Endothelial cell of umbilical vein (primary cell): ENCODE measurements around the gene DHX30. TPM values are rescaled to one million over a fixed set of nuclear protein-coding genes. Genes with fewer than 3 reads are reported as not detected.

Experiments
- BruUV-seq: library from RNA; stranded (reverse); fragments of 400-500 nt; replicated peaks from 2 replicates; lab custom pipeline; 2021; lab: Mats Ljungman, UMichigan
- CTCF ChIA-PET: fragments of 300-600, 350-600 bp; sonication (Branson Sonifier 250); formaldehyde crosslinking; loops from one replicate; lab custom pipeline; 2021; ENCODE audit warnings: antibody characterized with exemption, inconsistent platforms; lab: Charles Lee
- POLR2A ChIA-PET: fragments of 300-600, 350-600 bp; sonication (Branson Sonifier 250); formaldehyde crosslinking; loops from one replicate; lab custom pipeline; 2021; ENCODE audit warnings: antibody characterized with exemption, inconsistent platforms; lab: Charles Lee
- DNase-seq: peaks from one replicate; pipeline ENCODE4 v3.0.0-alpha.2; 2011; ENCODE audit warnings: low read depth, low spot score
- FAIRE-seq: peaks from 2 replicates; lab custom pipeline; 2011; peaks lifted over from hg19 to GRCh38; lab: Jason Lieb, UNC
- H2AFZ ChIP-seq: 2 replicates; pipeline ENCODE4 v1.6.0; 2012; ENCODE audit warnings: low read depth, low read length, control low read depth, inconsistent platforms
- H3K27ac ChIP-seq: 2 replicates; pipeline ENCODE4 v1.5.1; 2011; ENCODE audit warnings: low read depth, mild to moderate bottlenecking, control low read depth, low read length, moderate library complexity; ENCODE audit not compliant: insufficient read depth
- H3K27me3 ChIP-seq, 2 experiments: 2 replicates each; pipeline versions ENCODE4 v1.6.0 to v1.6.1; 2011; ENCODE audit warnings: low read length in 2 of 2, mixed read lengths in 1 of 2; ENCODE audit not compliant: control insufficient read depth in 2 of 2, insufficient read depth in 2 of 2
- H3K36me3 ChIP-seq, 2 experiments: 2 replicates in 1 of 2; 3 replicates in 1 of 2; pipeline ENCODE4 v1.5.1; 2011; ENCODE audit warnings: low read length in 2 of 2, mild to moderate bottlenecking in 1 of 2, moderate library complexity in 1 of 2; ENCODE audit not compliant: control insufficient read depth in 2 of 2, insufficient read depth in 2 of 2; ENCODE audit errors: extremely low read depth in 1 of 2
- H3K4me1 ChIP-seq: 3 replicates; pipeline ENCODE4 v1.5.1; 2011; ENCODE audit warnings: mild to moderate bottlenecking, low read length; ENCODE audit not compliant: control insufficient read depth, insufficient read depth; ENCODE audit errors: extremely low read depth
- H3K4me2 ChIP-seq: 2 replicates; pipeline ENCODE4 v1.6.1; 2011; ENCODE audit warnings: low read length, control low read depth, mixed read lengths; ENCODE audit not compliant: insufficient read depth
- H3K4me3 ChIP-seq, 3 experiments: fragments of 200-600 bp in 1 of 3; sonication (generic), shearing (Covaris generic) in 1 of 3; replicated peaks in 1 of 3; 2 replicates each; pipeline ENCODE4 v1.5.1; 2011 to 2016; ENCODE audit warnings: control low read depth in 3 of 3, low read length in 3 of 3, mild to moderate bottlenecking in 2 of 3, inconsistent platforms in 1 of 3, low read depth in 1 of 3, moderate library complexity in 1 of 3; ENCODE audit not compliant: insufficient read depth in 1 of 3
- H3K79me2 ChIP-seq: 2 replicates; pipeline ENCODE4 v1.6.0; 2012; ENCODE audit warnings: low read length, inconsistent platforms; ENCODE audit not compliant: control insufficient read depth, insufficient read depth
- H3K9ac ChIP-seq: replicated peaks from 2 replicates; pipeline ENCODE3; 2011; ENCODE audit warnings: low read length, control low read depth; ENCODE audit not compliant: insufficient read depth; ENCODE audit errors: extremely low read depth
- H3K9me1 ChIP-seq: replicated peaks from 3 replicates; pipeline ENCODE4 v1.6.0; 2011; ENCODE audit warnings: mild to moderate bottlenecking, low read length; ENCODE audit not compliant: control insufficient read depth, insufficient read depth; ENCODE audit errors: extremely low read depth
- H3K9me3 ChIP-seq: replicated peaks from 2 replicates; pipeline ENCODE4 v1.5.1; 2012; ENCODE audit warnings: low read length, inconsistent platforms; ENCODE audit not compliant: control insufficient read depth, insufficient read depth
- H4K20me1 ChIP-seq: replicated peaks from 2 replicates; pipeline ENCODE3; 2011; ENCODE audit warnings: mild to moderate bottlenecking, low read length; ENCODE audit not compliant: control insufficient read depth, insufficient read depth; ENCODE audit errors: extremely low read depth
- CTCF ChIP-seq, 2 donors: IDR thresholded peaks; 1 replicate in 1 of 2; 2 replicates in 1 of 2; pipeline ENCODE4 v1.5.1; 2011; ENCODE audit warnings: low read length in 2 of 2, mild to moderate bottlenecking in 2 of 2, moderate library complexity in 2 of 2, control low read depth in 1 of 2, inconsistent platforms in 1 of 2, low read depth in 1 of 2; ENCODE audit not compliant: insufficient read depth in 1 of 2; ENCODE audit errors: extremely low read depth in 1 of 2
- EZH2 ChIP-seq: IDR thresholded peaks from 2 replicates; pipeline ENCODE4 v1.6.1; 2012; ENCODE audit warnings: borderline replicate concordance, low read depth, mild to moderate bottlenecking, moderate library complexity, low read length, inconsistent platforms; ENCODE audit not compliant: severe bottlenecking
- FOS ChIP-seq: IDR thresholded peaks from 2 replicates; pipeline ENCODE4 v1.6.1; 2011; ENCODE audit warnings: mild to moderate bottlenecking, low read length, moderate library complexity, borderline replicate concordance; ENCODE audit not compliant: insufficient read depth
- GATA2 ChIP-seq: IDR thresholded peaks from 2 replicates; pipeline ENCODE4 v1.7.0; 2011; ENCODE audit warnings: low read depth, mild to moderate bottlenecking, moderate library complexity, mixed read lengths, low read length; ENCODE audit not compliant: insufficient read length, insufficient read depth
- JUN ChIP-seq: IDR thresholded peaks from 2 replicates; pipeline ENCODE4 v1.6.1; 2011; ENCODE audit warnings: borderline replicate concordance, low read depth; ENCODE audit not compliant: insufficient read length, insufficient read depth
- MAX ChIP-seq: IDR thresholded peaks from 2 replicates; pipeline ENCODE4 v1.6.1; 2011; ENCODE audit not compliant: insufficient read depth, insufficient read length
- MYC ChIP-seq: IDR thresholded peaks from one replicate; pipeline ENCODE4 v1.6.1; 2011; ENCODE audit warnings: mild to moderate bottlenecking, low read depth, low read length
- POLR2A ChIP-seq: IDR thresholded peaks from 2 replicates; pipeline ENCODE4 v1.6.1; 2012; ENCODE audit warnings: low read depth, mild to moderate bottlenecking, control low read depth, low read length
- POLR2AphosphoS5 ChIP-seq: IDR thresholded peaks from 2 replicates; pipeline ENCODE4 v1.6.1; 2012; ENCODE audit warnings: low read depth, mild to moderate bottlenecking, control low read depth, low read length, moderate library complexity; ENCODE audit not compliant: insufficient read depth
- dilution Hi-C: fragments of 300-500 bp; cut with MboI; formaldehyde crosslinking; loops from one replicate; pipeline ENCODE4 v1.15.0; 2019; ENCODE audit warnings: low sequenced_read_pairs; ENCODE audit not compliant: extremely low pct_ligation_motif_present
- intact Hi-C: fragments of 100-400 bp; cut with micrococcal nuclease; formaldehyde crosslinking; loops from one replicate; pipeline ENCODE4 v1.10.0; 2022
- polyA plus RNA-seq, 4 experiments: library from polyadenylated mRNA; depleted of rRNA in 3 of 4; stranded (reverse) in 3 of 4; unstranded in 1 of 4; fragments of >200 nt; gene quantifications; 2 replicates each; pipeline versions ENCODE4 v1.2.1 to v1.2.3, GENCODE V29; 2011 to 2012; ENCODE audit warnings: missing spikeins in 1 of 4
- total RNA-seq: library from RNA; stranded (reverse); gene quantifications from 2 replicates; pipeline ENCODE4 v1.2.3, GENCODE V29; 2021

DHX30 gene
- total and polyA plus RNA-seq, 2 donors (not counting 3 experiments of a cell fraction or from before 2014, with no cell fraction given) = 79.0 to 86.9 TPM

- FAIRE-seq = no peak
- no peaks in the 10 kb centered on the region for H3K9me3 ChIP-seq
- no TSS peak for BruUV-seq
- dilution Hi-C loops = no loop called here
- H3K4me3 ChIP-seq = no peak overlapping the region
- ChIA-PET POLR2A (no interaction called here), CTCF (no interaction called here)
- no peak overlapping the region for H2AFZ ChIP-seq
- no peak overlapping the region for H3K4me2 ChIP-seq
- no peaks in the 10 kb centered on the region for H3K9me1 ChIP-seq
- H3K9ac ChIP-seq = no peak overlapping the region
- no peak for TF ChIP-seq GATA2
- no peak for TF ChIP-seq EZH2
- no peak for TF ChIP-seq JUN
- no peak for TF ChIP-seq POLR2A
- no peak for TF ChIP-seq FOS
- TF ChIP-seq MYC = no peak
- no peak for TF ChIP-seq CTCF (IDR thresholded peaks at IDR 0.05; ENCODE audit: extremely low read depth in 1 of 2, insufficient read depth in 1 of 2, low read depth in 1 of 2, low read length in 2 of 2)
- no peak for TF ChIP-seq POLR2AphosphoS5
- TF ChIP-seq MAX = no peak
- H3K36me3 ChIP-seq = no peaks in the 10 kb centered on the region
- peaks cover 3% of the 10 kb centered on the region for H4K20me1 ChIP-seq
- no peak for DNase-seq
- H3K27ac ChIP-seq = no peak overlapping the region
- no peaks in the 10 kb centered on the region for H3K4me1 ChIP-seq
- H3K27me3 ChIP-seq = no peaks in the 10 kb centered on the region
- peaks cover 75% of the 10 kb centered on the region for H3K79me2 ChIP-seq
- intact Hi-C loops = no loop called here
Observed at GRCh38 chr3:47766186-47766585, 36.8 kb upstream of the DHX30 start.
